NCI-H1694 (cell line): Measurements from ENCODE around the gene SMYD3.
"Not testable (repeated sequence)": the region's sequence is repeated elsewhere in the genome, so short reads cannot be mapped to it uniquely, and the experiment has no call there.

ENCODE experiments used
- DNase-seq: peaks from one replicate; lab custom pipeline; 2025; lab: John Stamatoyannopoulos, UW

The SMYD3 gene

GRCh38 chr1:246351721-246352120 is 155.4 kb downstream of the SMYD3 start:
- no peak for DNase-seq

GRCh38 chr1:246350745-246351144 is 156.3 kb downstream of the SMYD3 start:
- no peak for DNase-seq

- DNase-seq = no peak
Observed at GRCh38 chr1:246343937-246344336, 163.1 kb downstream of the SMYD3 start.

GRCh38 chr1:246343251-246343650 is 163.8 kb downstream of the SMYD3 start:
- DNase-seq = no peak

- no peak for DNase-seq
Observed at GRCh38 chr1:246338546-246338945, 168.5 kb downstream of the SMYD3 start.

- DNase-seq = no peak
Observed at GRCh38 chr1:246338098-246338497, 169.0 kb downstream of the SMYD3 start.

- no peak for DNase-seq
Observed at GRCh38 chr1:246335151-246335550, 171.9 kb downstream of the SMYD3 start.

GRCh38 chr1:246333855-246334254 is 173.2 kb downstream of the SMYD3 start:
- DNase-seq = no peak

GRCh38 chr1:246332078-246332477 is 175.0 kb downstream of the SMYD3 start:
- DNase-seq = no peak

- DNase-seq = no peak
Observed at GRCh38 chr1:246329900-246330299, 177.2 kb downstream of the SMYD3 start.

GRCh38 chr1:246329292-246329691 is 177.8 kb downstream of the SMYD3 start:
- DNase-seq = not testable (repeated sequence)

GRCh38 chr1:246324711-246325110 is 182.4 kb downstream of the SMYD3 start:
- no peak for DNase-seq

- DNase-seq = not testable (repeated sequence)
Observed at GRCh38 chr1:246324033-246324432, 183.0 kb downstream of the SMYD3 start.

- no peak for DNase-seq
Observed at GRCh38 chr1:246320286-246320685, 186.8 kb downstream of the SMYD3 start.

GRCh38 chr1:246319083-246319714 is 187.9 kb downstream of the SMYD3 start:
- DNase-seq = peak; percentile 58

GRCh38 chr1:246318622-246319021 is 188.5 kb downstream of the SMYD3 start:
- no peak for DNase-seq

- no peak for DNase-seq
Observed at GRCh38 chr1:246318036-246318359, 189.1 kb downstream of the SMYD3 start.

- DNase-seq = peak; percentile 13
Observed at GRCh38 chr1:246317332-246318035, 189.6 kb downstream of the SMYD3 start.

- DNase-seq = no peak
Observed at GRCh38 chr1:246311461-246311860, 195.6 kb downstream of the SMYD3 start.

GRCh38 chr1:246309247-246309884 is 197.7 kb downstream of the SMYD3 start:
- DNase-seq = no peak

- peak; percentile 78 for DNase-seq
Observed at GRCh38 chr1:246308533-246309075, 198.5 kb downstream of the SMYD3 start.

GRCh38 chr1:246306415-246307037 is 200.6 kb downstream of the SMYD3 start:
- DNase-seq = no peak
